ENCODE measurements around the gene TPRX1. TPM values are rescaled to one million over a fixed set of nuclear protein-coding genes. Genes with fewer than 3 reads are reported as not detected.

The TPRX1 gene
- total RNA-seq, 1 donor from 2014 or later, result not detected

Small RNA genes lying within 50 kb of the gene (small RNA-seq; reads per million reads assigned to genes)
- gene AC008745.1 (not detected), gene SNORD23 (not detected)

Other genes starting within 250 kb of the TPRX1 start
- not detected for gene ZNF541, start 231.4 kb downstream of the TPRX1 start, total RNA-seq
- 9.8 TPM for gene BICRA, start 195.4 kb downstream of the TPRX1 start, total RNA-seq
- 2.2 TPM for gene EHD2, start 91.1 kb downstream of the TPRX1 start, total RNA-seq
- gene NOP53, start 59.0 kb downstream of the TPRX1 start, total RNA-seq, result 52.4 TPM
- gene SELENOW, start 25.8 kb downstream of the TPRX1 start, total RNA-seq, result 151 TPM
- not detected for gene CRX, start 17.4 kb upstream of the TPRX1 start, total RNA-seq
- not detected for gene TPRX2, start 54.7 kb upstream of the TPRX1 start, total RNA-seq
- not detected for gene SULT2A1, start 81.8 kb upstream of the TPRX1 start, total RNA-seq
- gene BSPH1, start 187.6 kb upstream of the TPRX1 start, total RNA-seq, result not detected
- gene ELSPBP1, start 190.1 kb upstream of the TPRX1 start, total RNA-seq, result not detected
- not detected for gene CABP5, start 239.5 kb upstream of the TPRX1 start, total RNA-seq